GM20000 (cell line): ENCODE measurements around the gene FBP1.

Experiments used
- DNase-seq: peaks from one replicate; pipeline ENCODE4 v3.0.0; 2012; ENCODE audit warnings: low spot score
- TF ChIP-seq, protein P1 (sequence below): IDR thresholded peaks from 2 replicates; pipeline ENCODE4 v1.5.1; 2012; ENCODE audit warnings: mild to moderate bottlenecking, control low read depth; ENCODE audit errors: extremely low read depth, missing control alignments

The FBP1 gene

GRCh38 chr9:94639061-94639998, at the start of gene FBP1:
TSS of gene FBP1 (minus strand) at chr9:94639518. CDS start at chr9:94639310, 208 bp downstream.
- TF ChIP-seq, protein P1, sequence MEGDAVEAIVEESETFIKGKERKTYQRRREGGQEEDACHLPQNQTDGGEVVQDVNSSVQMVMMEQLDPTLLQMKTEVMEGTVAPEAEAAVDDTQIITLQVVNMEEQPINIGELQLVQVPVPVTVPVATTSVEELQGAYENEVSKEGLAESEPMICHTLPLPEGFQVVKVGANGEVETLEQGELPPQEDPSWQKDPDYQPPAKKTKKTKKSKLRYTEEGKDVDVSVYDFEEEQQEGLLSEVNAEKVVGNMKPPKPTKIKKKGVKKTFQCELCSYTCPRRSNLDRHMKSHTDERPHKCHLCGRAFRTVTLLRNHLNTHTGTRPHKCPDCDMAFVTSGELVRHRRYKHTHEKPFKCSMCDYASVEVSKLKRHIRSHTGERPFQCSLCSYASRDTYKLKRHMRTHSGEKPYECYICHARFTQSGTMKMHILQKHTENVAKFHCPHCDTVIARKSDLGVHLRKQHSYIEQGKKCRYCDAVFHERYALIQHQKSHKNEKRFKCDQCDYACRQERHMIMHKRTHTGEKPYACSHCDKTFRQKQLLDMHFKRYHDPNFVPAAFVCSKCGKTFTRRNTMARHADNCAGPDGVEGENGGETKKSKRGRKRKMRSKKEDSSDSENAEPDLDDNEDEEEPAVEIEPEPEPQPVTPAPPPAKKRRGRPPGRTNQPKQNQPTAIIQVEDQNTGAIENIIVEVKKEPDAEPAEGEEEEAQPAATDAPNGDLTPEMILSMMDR, result no peak
- peak; percentile 58 for DNase-seq

DNA sequence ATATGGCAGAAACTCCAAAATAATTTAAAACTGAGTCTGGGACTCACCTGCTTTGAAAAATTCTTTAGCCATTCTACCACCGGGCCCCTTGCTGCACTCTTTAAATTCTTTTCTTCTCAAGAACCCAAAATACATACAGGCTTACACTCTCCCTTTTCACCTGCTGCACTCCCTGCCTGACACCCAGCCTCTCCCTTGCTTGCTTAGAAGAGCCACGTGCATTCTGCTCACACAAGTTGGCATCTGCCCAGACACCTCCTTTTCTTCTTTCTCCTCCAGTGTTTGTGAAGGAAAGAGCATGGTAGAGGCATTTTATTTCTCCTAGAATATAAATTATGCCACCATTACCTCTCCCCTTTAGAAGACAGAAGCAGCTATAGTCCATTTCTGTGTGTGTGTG, 48.1 kb upstream of the FBP1 start:
- DNase-seq, result no peak
- TF ChIP-seq, protein P1, result no peak

- DNase-seq, result no peak
- TF ChIP-seq, protein P1, result no peak
Observed at GRCh38 chr9:94685359-94685758, 46.0 kb upstream of the FBP1 start.

DNA sequence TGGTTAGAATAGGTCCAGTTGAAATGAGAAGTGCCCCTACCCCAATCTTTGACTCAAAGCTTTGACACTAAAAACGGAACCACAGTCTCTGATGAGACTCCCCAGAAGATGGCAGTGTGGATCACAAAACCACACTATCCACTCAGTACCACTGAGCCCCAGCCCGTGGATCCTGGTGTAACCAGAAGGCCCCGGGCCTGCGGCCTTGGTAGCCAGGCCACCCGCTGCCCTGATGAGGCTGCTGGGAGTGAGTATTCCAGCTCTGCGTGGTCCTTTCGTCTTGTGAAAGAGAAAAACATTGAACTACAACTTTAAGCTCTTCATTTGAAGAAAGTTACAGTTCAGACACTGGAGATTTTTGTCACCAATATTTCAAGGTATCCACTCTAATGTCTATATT, 42.2 kb upstream of the FBP1 start:
- TF ChIP-seq, protein P1, result peak; percentile 55
- peak; percentile 73 for DNase-seq

GRCh38 chr9:94680621-94681020, 41.3 kb upstream of the FBP1 start:
- no peak for DNase-seq
- TF ChIP-seq, protein P1, result no peak

DNA sequence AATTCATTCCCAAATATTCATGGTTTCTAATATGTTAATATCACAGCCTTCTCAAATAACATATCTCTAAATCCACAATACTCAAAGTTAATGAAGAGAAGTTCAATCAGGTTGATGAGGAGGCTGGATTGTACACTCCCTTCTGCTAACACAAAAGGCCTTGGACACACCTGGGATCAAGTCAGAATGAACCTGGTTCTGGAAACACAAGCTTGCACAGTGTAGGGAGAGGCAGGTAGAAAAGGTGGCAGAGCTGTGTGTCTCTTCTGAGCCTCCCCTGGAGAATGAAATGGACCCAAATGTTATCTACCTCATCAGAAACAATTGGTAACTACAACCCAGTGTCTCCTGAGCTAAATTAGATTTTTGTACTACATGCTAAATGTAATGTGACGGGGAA, 40.7 kb upstream of the FBP1 start:
- TF ChIP-seq, protein P1, result no peak
- DNase-seq, result no peak

GRCh38 chr9:94679587-94679986, 40.3 kb upstream of the FBP1 start:
- DNase-seq, result no peak
- TF ChIP-seq, protein P1, result no peak
